Fibroblast of lung (primary cell): ENCODE data around the gene BBX. TPM values are rescaled to one million over a fixed set of nuclear protein-coding genes. Genes with fewer than 3 reads are reported as not detected.

ENCODE experiments used
- DNase-seq, 2 donors: peaks; one replicate each; pipeline versions ENCODE4 v3.0.0 to v3.0.0-alpha.2; 2010; ENCODE audit warnings: low read depth in 2 of 2
- H2AFZ ChIP-seq: 2 replicates; pipeline ENCODE4 v1.5.1; 2012; ENCODE audit warnings: low read length, control low read depth, inconsistent platforms
- H3K27ac ChIP-seq: 2 replicates; pipeline ENCODE4 v1.5.1; 2011; ENCODE audit warnings: low read length, control low read depth; ENCODE audit not compliant: insufficient read depth
- H3K27me3 ChIP-seq: 2 replicates; pipeline ENCODE4 v1.5.1; 2011; ENCODE audit warnings: mild to moderate bottlenecking, low read length; ENCODE audit not compliant: control insufficient read depth, insufficient read depth
- H3K36me3 ChIP-seq: 2 replicates; pipeline ENCODE4 v1.5.1; 2011; ENCODE audit warnings: low read length; ENCODE audit not compliant: control insufficient read depth, insufficient read depth
- H3K4me1 ChIP-seq: 2 replicates; pipeline ENCODE4 v1.5.1; 2011; ENCODE audit warnings: low read length; ENCODE audit not compliant: control insufficient read depth, insufficient read depth; ENCODE audit errors: extremely low read depth
- H3K4me2 ChIP-seq: 2 replicates; pipeline ENCODE4 v1.5.1; 2011; ENCODE audit warnings: low read length, control low read depth; ENCODE audit not compliant: insufficient read depth; ENCODE audit errors: extremely low read depth
- H3K4me3 ChIP-seq, 4 experiments: fragments of 200-600 bp in 1 of 4; sonication (generic) in 1 of 4; replicated peaks in 1 of 4; 2 replicates each; pipeline ENCODE4 v1.5.1; 2011 to 2016; ENCODE audit warnings: low read length in 4 of 4, low read depth in 3 of 4, mild to moderate bottlenecking in 3 of 4, control low read depth in 2 of 4, inconsistent platforms in 1 of 4, mixed read lengths in 1 of 4; ENCODE audit not compliant: insufficient read depth in 1 of 4; ENCODE audit errors: control extremely low read depth in 1 of 4
- H3K79me2 ChIP-seq: 2 replicates; pipeline ENCODE4 v1.5.1; 2012; ENCODE audit warnings: mild to moderate bottlenecking, low read length, inconsistent platforms; ENCODE audit not compliant: control insufficient read depth, insufficient read depth
- H3K9ac ChIP-seq: 2 replicates; pipeline ENCODE4 v1.5.1; 2011; ENCODE audit warnings: mild to moderate bottlenecking, low read length, control low read depth; ENCODE audit not compliant: insufficient read depth
- H3K9me3 ChIP-seq: 2 replicates; pipeline ENCODE4 v1.5.1; 2012; ENCODE audit warnings: low read depth, low read length; ENCODE audit not compliant: control insufficient read depth, insufficient read depth
- H4K20me1 ChIP-seq: 2 replicates; pipeline ENCODE4 v1.5.1; 2011; ENCODE audit warnings: low read length; ENCODE audit not compliant: control insufficient read depth, insufficient read depth; ENCODE audit errors: extremely low read depth
- EZH2 ChIP-seq: IDR thresholded peaks from 2 replicates; pipeline ENCODE4 v1.5.1; 2012; ENCODE audit warnings: low read length, control low read depth, mild to moderate bottlenecking; ENCODE audit errors: missing control alignments
- polyA plus RNA-seq, 2 donors: library from polyadenylated mRNA; depleted of rRNA in 1 of 2; stranded (reverse) in 1 of 2; unstranded in 1 of 2; fragments of >200 nt; gene quantifications; 2 replicates each; pipeline ENCODE4 v1.2.1, GENCODE V29; 2011 to 2012; ENCODE audit warnings: missing spikeins in 1 of 2
- total RNA-seq: library from RNA; depleted of rRNA; stranded (reverse); fragments of >200 nt; gene quantifications from 2 replicates; pipeline ENCODE4 v1.2.1, GENCODE V29; 2014
- TF ChIP-seq, protein P1 (sequence below), 2 donors: IDR thresholded peaks in 1 of 2; conservative IDR thresholded peaks in 1 of 2; 1 replicate in 1 of 2; 2 replicates in 1 of 2; pipeline ENCODE4 v1.5.1; 2011 to 2012; ENCODE audit warnings: low read length in 2 of 2, control low read depth in 1 of 2, inconsistent platforms in 1 of 2, low read depth in 1 of 2, mild to moderate bottlenecking in 1 of 2

Gene BBX
- total and polyA plus RNA-seq, 2 donors (not counting 1 experiment from before 2014, with no cell fraction given) = 50.0 to 71.2 TPM

DNA sequence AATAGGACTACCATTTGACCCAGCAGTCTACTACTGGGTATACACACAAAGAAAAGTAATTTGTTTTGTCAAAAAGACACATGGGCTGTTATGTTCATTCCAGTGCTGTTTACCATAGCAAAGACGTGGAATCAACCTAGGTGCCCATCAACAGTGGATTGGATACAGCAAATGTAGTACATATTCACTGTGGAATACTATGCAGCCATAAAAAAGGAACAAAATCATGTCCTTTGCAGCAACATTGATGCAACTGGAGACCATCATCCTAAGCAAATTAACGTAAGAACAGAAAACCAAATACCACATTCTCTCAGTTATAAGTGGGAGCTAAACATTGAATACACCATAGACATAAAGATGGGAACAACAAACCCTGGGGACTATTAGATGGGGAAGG lies 25.8 kb downstream of the BBX start:
- TF ChIP-seq, protein P1, sequence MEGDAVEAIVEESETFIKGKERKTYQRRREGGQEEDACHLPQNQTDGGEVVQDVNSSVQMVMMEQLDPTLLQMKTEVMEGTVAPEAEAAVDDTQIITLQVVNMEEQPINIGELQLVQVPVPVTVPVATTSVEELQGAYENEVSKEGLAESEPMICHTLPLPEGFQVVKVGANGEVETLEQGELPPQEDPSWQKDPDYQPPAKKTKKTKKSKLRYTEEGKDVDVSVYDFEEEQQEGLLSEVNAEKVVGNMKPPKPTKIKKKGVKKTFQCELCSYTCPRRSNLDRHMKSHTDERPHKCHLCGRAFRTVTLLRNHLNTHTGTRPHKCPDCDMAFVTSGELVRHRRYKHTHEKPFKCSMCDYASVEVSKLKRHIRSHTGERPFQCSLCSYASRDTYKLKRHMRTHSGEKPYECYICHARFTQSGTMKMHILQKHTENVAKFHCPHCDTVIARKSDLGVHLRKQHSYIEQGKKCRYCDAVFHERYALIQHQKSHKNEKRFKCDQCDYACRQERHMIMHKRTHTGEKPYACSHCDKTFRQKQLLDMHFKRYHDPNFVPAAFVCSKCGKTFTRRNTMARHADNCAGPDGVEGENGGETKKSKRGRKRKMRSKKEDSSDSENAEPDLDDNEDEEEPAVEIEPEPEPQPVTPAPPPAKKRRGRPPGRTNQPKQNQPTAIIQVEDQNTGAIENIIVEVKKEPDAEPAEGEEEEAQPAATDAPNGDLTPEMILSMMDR (conservative IDR thresholded peaks at IDR 0.05 in 1 of 2, IDR thresholded peaks at IDR 0.05 in 1 of 2; ENCODE audit: low read depth in 1 of 2, low read length in 2 of 2) = no peak
- TF ChIP-seq EZH2 = no peak
- no peak overlapping the region for H2AFZ ChIP-seq
- no peaks in the 10 kb centered on the region for H3K79me2 ChIP-seq
- H4K20me1 ChIP-seq = no peaks in the 10 kb centered on the region
- H3K4me1 ChIP-seq = no peaks in the 10 kb centered on the region
- no peak overlapping the region for H3K4me3 ChIP-seq
- no peaks in the 10 kb centered on the region for H3K27me3 ChIP-seq
- no peaks in the 10 kb centered on the region for H3K36me3 ChIP-seq
- H3K27ac ChIP-seq = no peak overlapping the region
- H3K4me2 ChIP-seq = no peak overlapping the region
- DNase-seq = no peak
- H3K9ac ChIP-seq = no peak overlapping the region
- no peaks in the 10 kb centered on the region for H3K9me3 ChIP-seq

DNA sequence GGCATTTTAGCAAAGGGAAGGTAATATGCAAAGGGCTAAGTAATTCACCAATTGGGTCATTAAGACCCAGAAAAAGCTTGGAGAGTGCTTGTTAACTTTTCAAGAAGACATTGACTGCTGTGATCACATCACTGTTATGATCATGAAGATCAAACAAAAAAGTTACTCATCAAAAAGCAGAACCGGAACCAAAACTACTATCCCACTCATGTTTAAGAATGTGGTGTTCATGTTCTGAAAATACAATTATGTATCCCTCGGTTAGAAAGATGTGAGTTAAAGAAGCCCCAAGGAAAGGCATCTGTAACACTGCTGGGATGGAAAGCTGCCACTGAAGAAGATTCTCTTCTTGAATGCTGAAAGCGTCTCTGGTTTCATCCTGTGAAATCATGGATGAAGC lies 32.6 kb downstream of the BBX start:
- TF ChIP-seq, protein P1 (conservative IDR thresholded peaks at IDR 0.05 in 1 of 2, IDR thresholded peaks at IDR 0.05 in 1 of 2; ENCODE audit: low read depth in 1 of 2, low read length in 2 of 2) = no peak
- no peak for TF ChIP-seq EZH2
- no peaks in the 10 kb centered on the region for H3K79me2 ChIP-seq
- H3K27me3 ChIP-seq = no peaks in the 10 kb centered on the region
- H4K20me1 ChIP-seq = no peaks in the 10 kb centered on the region
- H3K36me3 ChIP-seq = no peaks in the 10 kb centered on the region
- H3K4me2 ChIP-seq = no peak overlapping the region
- no peak overlapping the region for H2AFZ ChIP-seq
- no peak overlapping the region for H3K9ac ChIP-seq
- DNase-seq = no peak
- no peak overlapping the region for H3K27ac ChIP-seq
- H3K9me3 ChIP-seq = no peaks in the 10 kb centered on the region
- no peak overlapping the region for H3K4me3 ChIP-seq
- no peaks in the 10 kb centered on the region for H3K4me1 ChIP-seq

GRCh38 chr3:107557743-107558142 lies 35.0 kb downstream of the BBX start:
- Histone ChIP-seq H3K27ac (no peak overlapping the region), H3K9me3 (no peaks in the 10 kb centered on the region), H3K9ac (no peak overlapping the region), H2AFZ (no peak overlapping the region), H3K4me3 (no peak overlapping the region), H3K36me3 (no peaks in the 10 kb centered on the region), H3K4me2 (no peak overlapping the region), H4K20me1 (no peaks in the 10 kb centered on the region), H3K27me3 (no peaks in the 10 kb centered on the region), H3K79me2 (no peaks in the 10 kb centered on the region), H3K4me1 (peaks cover 7% of the 10 kb centered on the region)
- TF ChIP-seq EZH2 = no peak
- TF ChIP-seq, protein P1 (conservative IDR thresholded peaks at IDR 0.05 in 1 of 2, IDR thresholded peaks at IDR 0.05 in 1 of 2; ENCODE audit: low read depth in 1 of 2, low read length in 2 of 2) = no peak
- DNase-seq = no peak
